ENCODE results near the gene DYDC2.
"Not testable (repeated sequence)": the region's sequence is repeated elsewhere in the genome, so short reads cannot be mapped to it uniquely, and the experiment has no call there.

Gene DYDC2

GRCh38 chr10:80415734-80416478 lies 59.3 kb downstream of the DYDC2 start:
- no peak for DNase-seq
- Histone ChIP-seq H3K4me3 (ENCODE audit: low read depth, low read length) (no peak overlapping the region), H3K4me1 (peaks cover 37% of the 10 kb centered on the region), H3K9me3 (no peaks in the 10 kb centered on the region), H3K36me3 (no peaks in the 10 kb centered on the region; the same call in 1 of the 2 replicates), H3K27me3 (no peaks in the 10 kb centered on the region)
- no peak for TF ChIP-seq CTCF (IDR thresholded peaks at IDR 0.05; ENCODE audit: low read depth, low read length)

GRCh38 chr10:80416479-80417098 lies 60.0 kb downstream of the DYDC2 start:
- Histone ChIP-seq H3K4me3 (ENCODE audit: low read depth, low read length) (no peak overlapping the region), H3K9me3 (no peaks in the 10 kb centered on the region), H3K36me3 (no peaks in the 10 kb centered on the region; the same call in 1 of the 2 replicates), H3K27me3 (no peaks in the 10 kb centered on the region), H3K4me1 (peaks cover 30% of the 10 kb centered on the region)
- TF ChIP-seq CTCF (IDR thresholded peaks at IDR 0.05; ENCODE audit: low read depth, low read length), result no peak
- DNase-seq, result peak; percentile 28

GRCh38 chr10:80417256-80417655 lies 60.7 kb downstream of the DYDC2 start:
- H3K4me3 ChIP-seq (ENCODE audit: low read depth, low read length); DNase-seq; H3K27me3 ChIP-seq; H3K36me3 ChIP-seq; H3K9me3 ChIP-seq: not testable (repeated sequence)
- peaks cover 24% of the 10 kb centered on the region for H3K4me1 ChIP-seq
